Mesenchymal stem cell (in vitro differentiated cells and primary cell): ENCODE data around the gene TRNT1.

Source experiments
- DNase-seq: peaks from one replicate; pipeline ENCODE4 v3.0.0-alpha.2; 2013
- H2AFZ ChIP-seq: one replicate; pipeline ENCODE4 v1.6.1; 2013; ENCODE audit warnings: low read depth, mild to moderate bottlenecking, control low read depth, inconsistent platforms, low read length, moderate library complexity
- H2AK5ac ChIP-seq: 2 replicates; pipeline ENCODE4 v1.6.1; 2013; ENCODE audit warnings: low read length, moderate library complexity, mild to moderate bottlenecking, inconsistent platforms; ENCODE audit not compliant: severe bottlenecking
- H2BK120ac ChIP-seq: one replicate; pipeline ENCODE4 v1.6.1; 2013; ENCODE audit warnings: low read depth, mild to moderate bottlenecking, inconsistent platforms, low read length, moderate library complexity
- H2BK12ac ChIP-seq, 2 experiments: one replicate each; pipeline ENCODE4 v1.6.1; 2013; ENCODE audit warnings: inconsistent platforms in 2 of 2, low read length in 2 of 2, mild to moderate bottlenecking in 2 of 2, moderate library complexity in 2 of 2, control low read depth in 1 of 2
- H2BK15ac ChIP-seq: one replicate; pipeline ENCODE4 v1.6.1; 2013; ENCODE audit warnings: mild to moderate bottlenecking, low read depth, inconsistent platforms; ENCODE audit not compliant: poor library complexity, severe bottlenecking
- H2BK5ac ChIP-seq: 2 replicates; pipeline ENCODE4 v1.6.1; 2013; ENCODE audit warnings: low read depth, mild to moderate bottlenecking, low read length, control low read depth, inconsistent platforms; ENCODE audit not compliant: poor library complexity, severe bottlenecking
- H3K14ac ChIP-seq, 2 experiments: one replicate each; pipeline ENCODE4 v1.6.1; 2013; ENCODE audit warnings: inconsistent platforms in 2 of 2, low read length in 2 of 2, control low read depth in 1 of 2, mild to moderate bottlenecking in 1 of 2, moderate library complexity in 1 of 2
- H3K18ac ChIP-seq, 2 experiments: one replicate each; pipeline ENCODE4 v1.6.1; 2013; ENCODE audit warnings: inconsistent platforms in 2 of 2, low read length in 2 of 2, control low read depth in 1 of 2, low read depth in 1 of 2, mild to moderate bottlenecking in 1 of 2
- H3K23ac ChIP-seq, 2 experiments: one replicate each; pipeline ENCODE4 v1.6.1; 2013; ENCODE audit warnings: inconsistent platforms in 2 of 2, low read length in 2 of 2, mild to moderate bottlenecking in 2 of 2, moderate library complexity in 2 of 2, control low read depth in 1 of 2
- H3K27ac ChIP-seq: 2 replicates; pipeline ENCODE4 v1.5.1; 2013; ENCODE audit warnings: mild to moderate bottlenecking, moderate library complexity, low read length, control low read depth, inconsistent platforms; ENCODE audit not compliant: poor library complexity, severe bottlenecking
- H3K27me3 ChIP-seq, 2 experiments: 2 replicates each; pipeline versions ENCODE4 v1.6.1 to v1.7.0; 2013; ENCODE audit warnings: low read length in 2 of 2, mild to moderate bottlenecking in 2 of 2, moderate library complexity in 2 of 2, control low read depth in 1 of 2, inconsistent platforms in 1 of 2; ENCODE audit not compliant: control insufficient read depth in 1 of 2, insufficient read depth in 1 of 2
- H3K36me3 ChIP-seq, 2 experiments: 2 replicates each; pipeline versions ENCODE4 v1.6.1 to v1.7.0; 2013; ENCODE audit warnings: low read length in 2 of 2, control low read depth in 1 of 2, inconsistent platforms in 1 of 2, low read depth in 1 of 2, mild to moderate bottlenecking in 1 of 2; ENCODE audit not compliant: insufficient read depth in 2 of 2, control insufficient read depth in 1 of 2
- H3K4ac ChIP-seq, 2 experiments: one replicate each; pipeline ENCODE4 v1.6.1; 2013; ENCODE audit warnings: inconsistent platforms in 2 of 2, low read length in 2 of 2, mild to moderate bottlenecking in 2 of 2, moderate library complexity in 2 of 2, control low read depth in 1 of 2, low read depth in 1 of 2
- H3K4me1 ChIP-seq: 2 replicates; pipeline ENCODE4 v1.6.1; 2013; ENCODE audit warnings: low read depth, low read length, control low read depth; ENCODE audit not compliant: control insufficient read depth, insufficient read depth
- H3K4me2 ChIP-seq: 2 replicates; pipeline ENCODE4 v1.6.1; 2013; ENCODE audit warnings: low read length, mild to moderate bottlenecking, inconsistent platforms; ENCODE audit not compliant: poor library complexity, severe bottlenecking
- H3K4me3 ChIP-seq, 2 experiments: 2 replicates each; pipeline versions ENCODE4 v1.5.1 to v1.7.0; 2013; ENCODE audit warnings: low read length in 2 of 2, mild to moderate bottlenecking in 2 of 2, control low read depth in 1 of 2, low read depth in 1 of 2; ENCODE audit not compliant: insufficient read depth in 1 of 2
- H3K79me1 ChIP-seq: replicated peaks from 2 replicates; pipeline ENCODE4 v1.6.1; 2013; ENCODE audit warnings: mild to moderate bottlenecking, control low read depth, low read length, inconsistent platforms; ENCODE audit not compliant: poor library complexity, severe bottlenecking
- H3K9ac ChIP-seq: 2 replicates; pipeline ENCODE4 v1.7.0; 2013; ENCODE audit warnings: mild to moderate bottlenecking, low read length, moderate library complexity
- H3K9me3 ChIP-seq: 2 replicates; pipeline ENCODE4 v1.7.0; 2013; ENCODE audit warnings: mild to moderate bottlenecking, low read length; ENCODE audit not compliant: control insufficient read depth
- H4K8ac ChIP-seq: one replicate; pipeline ENCODE4 v1.6.1; 2013; ENCODE audit warnings: inconsistent platforms, mild to moderate bottlenecking, low read length, moderate library complexity
- H4K91ac ChIP-seq: one replicate; pipeline ENCODE4 v1.6.1; 2013; ENCODE audit warnings: mild to moderate bottlenecking, low read length, inconsistent platforms
- WGBS: methylation state at CpG from one replicate; pipeline ENCODE4 v1.1.7; 2013; ENCODE audit warnings: mixed read lengths; 5-methylcytosine and 5-hydroxymethylcytosine counted together

Gene TRNT1

DNA sequence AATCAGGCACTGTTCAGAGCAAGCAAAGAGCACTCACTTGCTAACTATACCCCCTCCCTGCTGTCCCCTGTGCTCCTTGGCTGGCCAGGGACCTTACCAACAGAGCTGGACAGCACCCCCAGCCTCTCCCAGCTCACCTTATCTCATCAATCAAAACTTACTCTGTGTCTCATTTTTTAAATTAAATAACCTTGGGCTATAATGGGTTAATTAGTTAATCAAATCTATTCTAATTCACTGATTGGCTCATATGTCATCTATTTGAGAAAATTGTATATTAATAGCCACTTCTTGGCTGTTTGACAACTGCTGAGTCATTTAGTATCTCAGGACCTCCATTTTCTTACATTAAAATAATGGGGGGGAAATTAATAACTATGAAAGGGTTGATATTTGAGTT lies 39.5 kb upstream of the TRNT1 start:
- H3K18ac ChIP-seq, result no peak overlapping the region

DNA sequence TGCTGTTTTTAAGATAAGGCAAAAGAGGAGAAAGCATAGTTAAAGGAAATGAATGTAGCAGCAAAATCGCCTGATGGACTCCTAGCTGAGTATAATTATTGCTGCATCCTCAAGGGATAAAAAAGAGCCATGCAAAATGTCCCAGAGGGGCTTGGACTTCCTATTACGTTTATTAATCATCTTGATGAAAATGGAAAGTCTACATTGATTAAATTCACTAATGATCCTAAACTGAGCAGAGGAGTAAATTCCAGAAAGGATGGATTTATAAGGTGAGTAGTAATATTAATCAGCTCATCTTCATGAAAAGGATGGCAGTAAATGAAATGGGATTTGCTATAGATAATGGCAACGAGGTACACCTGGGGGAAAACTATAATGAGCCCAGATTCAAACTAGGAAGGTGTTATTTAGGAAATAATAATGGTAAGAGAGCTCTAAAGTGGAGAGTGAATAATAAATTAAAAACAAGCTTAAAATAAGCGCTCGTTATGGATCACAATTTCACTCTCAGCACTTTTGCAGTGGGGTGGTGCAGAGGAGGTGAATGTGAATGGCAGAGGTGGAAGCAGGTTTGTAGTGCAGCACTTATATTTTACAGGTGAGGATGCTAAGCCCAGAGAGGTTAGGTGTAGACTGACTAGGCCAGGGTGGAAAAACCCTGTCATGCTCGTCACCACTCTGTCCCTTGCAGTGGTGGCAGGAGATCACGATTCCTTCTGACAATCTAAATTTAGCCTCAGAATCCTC lies 38.8 kb upstream of the TRNT1 start:
- H3K79me1 ChIP-seq, result no peaks in the 10 kb centered on the region
- no peak overlapping the region for H3K4me2 ChIP-seq
- H3K27ac ChIP-seq, result no peak overlapping the region
- H3K27me3 ChIP-seq, result no peaks in the 10 kb centered on the region
- H3K4me1 ChIP-seq, result no peaks in the 10 kb centered on the region
- no peak overlapping the region for H3K9ac ChIP-seq
- H2BK120ac ChIP-seq, result no peak overlapping the region
- no peak overlapping the region for H2BK15ac ChIP-seq
- DNase-seq, result no peak
- H2BK5ac ChIP-seq, result no peak overlapping the region
- no peak overlapping the region for H2BK12ac ChIP-seq
- H3K23ac ChIP-seq, result no peak overlapping the region
- no peak overlapping the region for H4K91ac ChIP-seq
- H3K36me3 ChIP-seq, result no peaks in the 10 kb centered on the region
- no peak overlapping the region for H4K8ac ChIP-seq
- H2AFZ ChIP-seq, result no peak overlapping the region
- WGBS, result 79% methylated on average over 7 of the region's 7 CpGs
- no peak overlapping the region for H3K18ac ChIP-seq
- H3K4me3 ChIP-seq, result no peak overlapping the region
- H3K4ac ChIP-seq, result no peak overlapping the region
- no peak overlapping the region for H2AK5ac ChIP-seq
- H3K9me3 ChIP-seq, result no peaks in the 10 kb centered on the region
- no peak overlapping the region for H3K14ac ChIP-seq

More for the DNA sequence above, 39.5 kb upstream of the TRNT1 start:
- H2BK12ac ChIP-seq, result no peak overlapping the region
- H3K4me1 ChIP-seq, result no peaks in the 10 kb centered on the region
- H4K91ac ChIP-seq, result no peak overlapping the region
- no peak overlapping the region for H2BK5ac ChIP-seq
- H3K4me3 ChIP-seq, result no peak overlapping the region
- H3K4ac ChIP-seq, result no peak overlapping the region
- no peak overlapping the region for H3K4me2 ChIP-seq
- H2BK120ac ChIP-seq, result no peak overlapping the region
- no peaks in the 10 kb centered on the region for H3K79me1 ChIP-seq
- H2AK5ac ChIP-seq, result no peak overlapping the region
- no peaks in the 10 kb centered on the region for H3K9me3 ChIP-seq
- H3K27ac ChIP-seq, result no peak overlapping the region
- DNase-seq, result no peak
- H3K27me3 ChIP-seq, result no peaks in the 10 kb centered on the region
- no peak overlapping the region for H4K8ac ChIP-seq
- H2BK15ac ChIP-seq, result no peak overlapping the region
- no peaks in the 10 kb centered on the region for H3K36me3 ChIP-seq
- no peak overlapping the region for H3K9ac ChIP-seq
- H3K23ac ChIP-seq, result no peak overlapping the region
- H3K14ac ChIP-seq, result no peak overlapping the region
- no peak overlapping the region for H2AFZ ChIP-seq

DNA sequence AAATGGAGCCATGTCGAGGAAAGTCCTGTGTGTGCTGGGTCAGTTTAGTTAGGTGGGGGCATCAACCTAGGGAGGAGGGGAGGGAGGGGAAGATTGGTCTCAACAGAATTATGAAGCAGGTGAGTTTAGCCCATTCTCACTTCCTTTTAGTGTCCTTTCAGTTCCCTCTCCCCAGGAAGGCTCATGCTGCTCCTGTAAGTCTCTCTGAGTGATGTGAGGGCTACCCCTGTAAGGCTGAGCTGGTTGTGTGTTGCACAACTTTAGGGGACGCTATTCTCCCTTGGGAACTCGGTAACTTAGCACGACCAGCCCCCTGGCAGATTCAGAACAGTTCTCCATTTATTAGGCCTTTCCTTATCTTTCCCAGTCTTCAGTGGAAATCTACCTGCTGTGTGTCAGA lies 37.7 kb upstream of the TRNT1 start:
- Histone ChIP-seq H4K8ac (no peak overlapping the region), H4K91ac (no peak overlapping the region), H2AK5ac (no peak overlapping the region), H3K4me2 (no peak overlapping the region), H3K14ac (no peak overlapping the region), H2BK15ac (no peak overlapping the region), H3K27ac (no peak overlapping the region), H2AFZ (no peak overlapping the region), H2BK120ac (no peak overlapping the region), H3K79me1 (no peaks in the 10 kb centered on the region), H3K9ac (no peak overlapping the region), H3K4me1 (no peaks in the 10 kb centered on the region), H3K18ac (no peak overlapping the region), H3K36me3 (no peaks in the 10 kb centered on the region), H3K4ac (no peak overlapping the region), H3K23ac (no peak overlapping the region), H2BK5ac (no peak overlapping the region), H2BK12ac (no peak overlapping the region), H3K27me3 (no peaks in the 10 kb centered on the region), H3K4me3 (no peak overlapping the region), H3K9me3 (no peaks in the 10 kb centered on the region)
- no peak for DNase-seq
- 83% methylated on average over 4 of the region's 4 CpGs for WGBS

DNA sequence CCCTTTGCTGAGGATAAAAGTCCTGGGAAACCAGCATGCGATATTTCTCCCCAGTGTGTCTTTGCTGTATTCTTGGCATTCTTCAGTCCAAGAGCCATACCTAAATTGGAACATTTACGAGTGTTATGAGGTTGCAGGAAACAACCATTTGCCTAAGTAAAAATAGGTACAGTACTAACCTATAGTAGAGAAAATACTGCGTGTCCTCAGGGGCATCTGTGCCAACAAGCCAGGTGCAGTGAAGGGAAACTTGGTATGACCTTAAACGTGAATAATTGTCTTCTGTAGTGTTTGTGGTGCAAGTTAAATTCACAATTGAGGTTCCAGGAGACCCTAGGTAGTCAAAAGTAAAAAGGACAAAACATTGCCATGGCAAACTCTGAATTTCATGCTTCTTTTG lies 28.8 kb upstream of the TRNT1 start:
- 82% methylated on average over 4 of the region's 4 CpGs for WGBS
- no peak for DNase-seq
- Histone ChIP-seq H3K4me2 (no peak overlapping the region), H2BK12ac (no peak overlapping the region), H3K27me3 (no peaks in the 10 kb centered on the region), H4K8ac (no peak overlapping the region), H3K27ac (no peak overlapping the region), H3K4ac (no peak overlapping the region), H3K9me3 (no peaks in the 10 kb centered on the region), H3K4me1 (no peaks in the 10 kb centered on the region), H2BK5ac (no peak overlapping the region), H3K14ac (no peak overlapping the region), H4K91ac (no peak overlapping the region), H2AFZ (no peak overlapping the region), H3K36me3 (no peaks in the 10 kb centered on the region), H3K18ac (no peak overlapping the region), H3K9ac (no peak overlapping the region), H2AK5ac (no peak overlapping the region), H2BK15ac (no peak overlapping the region), H3K79me1 (no peaks in the 10 kb centered on the region), H3K4me3 (no peak overlapping the region), H2BK120ac (no peak overlapping the region), H3K23ac (no peak overlapping the region)
